GM15510 (cell line): ENCODE data around the gene LCAT.

Source experiments
- POLR2A ChIP-seq: IDR thresholded peaks from 3 replicates; pipeline ENCODE4 v1.6.1; 2011; ENCODE audit warnings: borderline replicate concordance; ENCODE audit not compliant: insufficient read length; ENCODE audit errors: extremely low read depth

Gene LCAT

DNA sequence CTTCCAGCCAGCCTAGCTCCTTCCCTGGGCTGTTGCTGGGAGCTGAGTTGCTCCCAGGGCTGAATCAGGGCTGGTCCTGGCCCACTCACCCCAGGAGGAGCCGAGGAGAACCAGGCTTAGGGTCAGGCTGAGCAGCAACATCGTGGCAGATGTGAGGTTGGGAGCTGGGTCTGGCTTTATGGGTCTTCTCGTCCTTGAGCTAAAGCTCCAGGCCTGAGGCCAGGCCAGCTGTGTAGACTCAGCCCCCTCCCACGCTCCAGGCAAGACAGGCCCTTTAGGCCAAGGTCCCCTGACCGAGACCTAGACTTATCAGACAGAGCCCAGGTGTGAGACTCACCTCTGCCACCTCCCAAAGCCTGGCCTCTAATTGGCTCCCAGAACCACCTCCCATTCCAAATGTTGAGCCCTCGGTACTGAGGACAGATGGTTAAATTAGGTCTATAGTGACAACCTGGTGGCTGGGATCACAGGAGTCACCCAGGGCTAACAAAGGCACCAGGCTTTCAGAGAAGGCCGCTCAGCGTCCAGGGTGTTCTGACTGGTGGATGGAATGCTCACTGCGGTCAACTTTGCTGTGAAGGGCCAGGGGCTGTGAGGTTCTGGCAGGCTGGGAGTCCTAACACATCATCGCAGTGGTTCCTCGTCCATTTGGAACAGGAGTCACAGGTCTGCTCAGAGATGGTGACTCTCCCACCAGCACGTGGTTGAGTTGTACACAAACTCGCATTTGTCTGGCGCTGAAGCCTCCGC, 12.0 kb downstream of the LCAT start, which contains the start of gene CTRL:
Gene CTRL (minus strand): TSS at position 151 of the 750 bp plus-strand sequence. CDS start 10 bp downstream, at position 141.
- TF ChIP-seq POLR2A: peak; percentile 9

DNA sequence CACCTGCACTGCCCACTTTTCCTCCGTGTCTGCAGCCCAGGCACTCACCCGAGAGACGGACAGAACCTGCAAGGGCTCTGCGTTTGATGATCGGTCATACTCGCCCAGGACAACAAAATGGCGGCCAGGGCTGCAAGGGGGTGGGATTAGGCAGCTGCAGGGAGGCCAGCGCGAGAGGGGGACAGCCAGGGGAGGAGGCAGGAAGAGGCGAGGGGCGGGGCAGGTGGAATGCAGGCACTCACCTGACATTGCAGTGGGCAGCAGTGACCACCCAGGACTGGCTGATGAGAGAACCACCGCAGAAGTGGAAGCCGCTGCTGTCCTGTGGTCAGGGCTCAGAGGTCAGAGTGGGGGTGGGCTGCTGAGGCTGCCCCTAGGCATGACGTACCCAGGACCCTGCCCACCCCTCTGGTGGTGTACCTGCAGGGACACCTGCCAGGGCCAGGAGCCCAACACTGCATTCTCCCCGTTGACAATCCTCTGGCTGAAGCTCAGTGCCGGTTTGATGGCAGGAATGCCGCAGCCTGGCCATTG, 13.2 kb downstream of the LCAT start:
- TF ChIP-seq POLR2A: no peak

DNA sequence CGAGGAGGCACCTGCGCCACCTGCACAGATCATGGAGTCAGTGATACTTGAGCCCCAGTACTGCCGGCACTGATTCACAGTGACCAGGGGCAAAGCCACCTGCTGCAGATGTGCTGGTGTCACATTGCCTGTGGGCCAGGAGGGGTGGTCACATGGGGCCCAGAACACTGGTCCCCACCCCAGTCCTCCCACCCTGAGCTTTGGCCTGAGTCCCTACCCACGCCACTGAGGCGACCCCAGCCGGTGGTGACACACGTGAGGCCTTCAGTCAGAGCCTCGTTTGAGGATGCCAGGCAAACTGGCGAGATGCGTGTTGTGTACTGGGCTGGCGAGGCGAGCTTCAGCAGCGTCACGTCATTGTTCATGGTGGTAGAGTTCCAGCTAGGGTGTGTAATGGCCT, 13.7 kb downstream of the LCAT start:
- TF ChIP-seq POLR2A: peak; percentile 15

- TF ChIP-seq POLR2A: no peak
Observed at GRCh38 chr16:67928561-67929364, 15.2 kb downstream of the LCAT start.

- no peak for TF ChIP-seq POLR2A
Observed at GRCh38 chr16:67928147-67928546, 15.8 kb downstream of the LCAT start.

- no peak for TF ChIP-seq POLR2A
Observed at GRCh38 chr16:67927131-67927941, 16.6 kb downstream of the LCAT start.

- no peak for TF ChIP-seq POLR2A
Observed at GRCh38 chr16:67926181-67926750, 17.7 kb downstream of the LCAT start.

DNA sequence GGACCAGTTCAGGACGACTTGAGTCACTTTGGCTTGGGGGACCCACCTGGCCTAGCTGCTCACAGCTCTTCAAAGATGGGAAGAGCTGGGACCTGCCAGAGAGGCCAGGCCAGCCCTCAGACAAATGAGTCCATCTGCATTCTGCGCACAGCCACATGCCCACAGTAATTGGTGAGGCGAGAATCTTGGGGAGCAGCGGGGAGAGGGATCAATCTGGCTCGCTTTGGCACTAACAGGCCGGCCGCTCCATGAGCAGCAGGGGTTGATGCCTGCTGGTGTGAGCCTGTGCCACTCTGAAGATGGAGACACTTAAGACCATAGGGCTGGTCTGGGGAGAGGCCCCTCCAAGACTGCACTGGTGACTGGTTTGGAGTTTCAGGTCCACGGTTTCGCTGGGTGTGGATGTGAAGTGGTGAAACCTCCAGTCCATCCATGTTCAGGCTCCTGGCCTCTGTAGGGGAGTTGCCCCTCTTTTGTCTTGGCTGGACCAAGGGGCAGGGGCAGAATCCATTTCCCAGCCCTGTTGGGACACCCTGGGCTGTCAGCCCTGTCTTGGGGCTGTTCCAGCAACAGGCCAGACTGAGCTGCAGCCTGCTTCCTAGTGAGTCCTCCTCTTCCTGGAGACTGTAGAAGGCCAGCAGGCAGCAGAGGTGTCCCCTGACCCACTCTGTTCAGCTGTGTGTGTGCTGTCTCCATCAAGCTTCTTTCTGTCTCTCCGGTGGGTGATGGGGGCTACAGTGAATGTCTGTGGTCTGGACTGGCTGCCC, 19.6 kb downstream of the LCAT start:
- TF ChIP-seq POLR2A: no peak

DNA sequence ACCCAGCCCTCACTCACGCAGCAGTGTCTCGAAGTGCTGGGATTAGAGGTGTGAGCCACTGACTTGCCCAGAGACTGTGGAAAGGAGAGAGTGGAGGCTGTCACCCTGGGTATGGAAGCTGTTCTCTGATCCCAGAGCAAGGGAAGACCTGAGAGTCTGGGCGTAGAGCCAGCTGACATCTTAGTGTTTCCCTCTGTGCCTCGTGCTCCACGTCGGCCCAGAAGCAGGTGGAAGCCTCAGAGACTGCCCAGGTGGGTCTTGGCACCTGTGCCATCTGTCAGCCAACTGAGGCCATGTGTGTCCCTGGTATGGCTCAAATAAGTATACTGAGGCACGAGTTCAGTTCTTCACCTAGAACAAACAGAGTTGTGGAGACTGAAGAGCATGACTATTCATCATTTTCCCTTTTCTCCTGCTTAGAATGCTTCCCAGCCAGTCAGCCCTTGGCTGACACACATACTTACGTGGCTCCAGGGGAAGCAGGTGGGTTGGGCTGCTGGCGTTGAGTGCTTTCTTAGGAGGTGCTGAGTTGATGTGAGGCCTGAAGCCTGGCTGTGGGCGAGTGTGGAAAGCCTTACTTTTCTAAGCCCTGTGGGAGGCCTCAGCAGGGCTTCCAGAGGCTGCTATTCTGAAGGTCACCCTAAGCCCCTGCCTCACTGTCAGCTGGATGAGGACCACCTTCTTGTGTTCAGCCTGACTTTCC, 20.4 kb downstream of the LCAT start:
- TF ChIP-seq POLR2A: no peak

- no peak for TF ChIP-seq POLR2A
Observed at GRCh38 chr16:67922740-67923139, 21.2 kb downstream of the LCAT start.

DNA sequence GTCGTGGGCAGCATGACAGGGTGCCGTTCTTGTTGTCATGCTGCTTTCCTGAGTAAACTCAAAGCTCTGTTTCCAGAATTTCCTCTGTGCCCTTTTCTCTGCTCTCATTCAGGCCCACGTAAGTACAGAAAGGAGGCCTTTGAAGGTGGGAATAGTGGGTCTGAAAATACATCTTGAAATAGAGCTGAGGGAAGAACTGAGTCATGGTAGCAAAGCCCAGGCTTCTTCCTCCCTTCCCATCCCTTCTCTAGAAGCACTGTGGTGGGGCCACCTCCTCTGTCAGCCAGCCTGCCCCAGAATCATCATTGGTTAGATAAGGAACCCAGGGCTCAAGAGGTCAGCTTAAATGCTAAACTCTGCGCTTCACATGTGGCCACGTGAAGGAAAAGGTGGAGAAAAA, 21.7 kb downstream of the LCAT start:
- no peak for TF ChIP-seq POLR2A

- TF ChIP-seq POLR2A: no peak
Observed at GRCh38 chr16:67919622-67920221, 24.2 kb downstream of the LCAT start.

GRCh38 chr16:67917852-67918236, 26.1 kb downstream of the LCAT start:
- no peak for TF ChIP-seq POLR2A
